ENCODE data around the gene PTGIS. TPM values are rescaled to one million over a fixed set of nuclear protein-coding genes. Genes with fewer than 3 reads are reported as not detected.

The PTGIS gene
- total and polyA plus RNA-seq, 10 donors, result 0.15 to 1.6 (median 0.92) TPM

GRCh38 chr20:49462626-49463025 is 105.3 kb downstream of the PTGIS start:
- intact Hi-C loops (cut with DNase I; ENCODE audit: low total_unique reads), result no loop called here
- DNase-seq, result no peak
- Histone ChIP-seq H3K4me3 (no peak overlapping the region), H3K27me3 (replicated peaks in 1 of 7) (peaks cover 0 to 16% (median 0%) of the 10 kb centered on the region in 7 donors), H3K4me1 (no peaks in the 10 kb centered on the region), H3K9me3 (no peaks in the 10 kb centered on the region), H3K36me3 (no peaks in the 10 kb centered on the region), H3K27ac (no peak overlapping the region)
- 79 to 89% (median 83%) methylated on average over 6 of the region's 6 CpGs for WGBS, 5 donors
- TF ChIP-seq CTCF (IDR thresholded peaks at IDR 0.05 in 8 of 11, conservative IDR thresholded peaks at IDR 0.05 in 3 of 11) (no peak), POLR2AphosphoS5 (IDR thresholded peaks at IDR 0.05) (no peak), POLR2A (IDR thresholded peaks at IDR 0.05) (no peak)

GRCh38 chr20:49461894-49462620 is 105.9 kb downstream of the PTGIS start:
- Histone ChIP-seq H3K9me3 (no peaks in the 10 kb centered on the region), H3K4me3 (no peak overlapping the region), H3K27me3 (replicated peaks in 1 of 7) (peaks cover 0 to 14% (median 0%) of the 10 kb centered on the region in 7 donors), H3K36me3 (no peaks in the 10 kb centered on the region), H3K4me1 (no peaks in the 10 kb centered on the region), H3K27ac (no peak overlapping the region)
- no peak for DNase-seq
- intact Hi-C loops (cut with DNase I; ENCODE audit: low total_unique reads), result no loop called here
- 79 to 88% (median 86%) methylated on average over 9 of the region's 9 CpGs for WGBS, 5 donors
- TF ChIP-seq CTCF (IDR thresholded peaks at IDR 0.05 in 8 of 11, conservative IDR thresholded peaks at IDR 0.05 in 3 of 11), result no peak
- no peak for TF ChIP-seq POLR2A (IDR thresholded peaks at IDR 0.05)
- no peak for TF ChIP-seq POLR2AphosphoS5 (IDR thresholded peaks at IDR 0.05)

- H3K36me3 ChIP-seq, result no peaks in the 10 kb centered on the region
- TF ChIP-seq POLR2A (IDR thresholded peaks at IDR 0.05), result no peak
- no peak for TF ChIP-seq CTCF (IDR thresholded peaks at IDR 0.05 in 8 of 11, conservative IDR thresholded peaks at IDR 0.05 in 3 of 11)
- no peak for TF ChIP-seq POLR2AphosphoS5 (IDR thresholded peaks at IDR 0.05)
- H3K27ac ChIP-seq, result no peak overlapping the region
- peaks cover 0 to 14% (median 0%) of the 10 kb centered on the region in 7 donors for H3K27me3 ChIP-seq (replicated peaks in 1 of 7)
- no peak overlapping the region for H3K4me3 ChIP-seq
- H3K4me1 ChIP-seq, result no peaks in the 10 kb centered on the region
- intact Hi-C loops (cut with DNase I; ENCODE audit: low total_unique reads), result no loop called here
- no peaks in the 10 kb centered on the region for H3K9me3 ChIP-seq
- no peak for DNase-seq
- 83 to 89% (median 85%) methylated on average over 5 of the region's 5 CpGs for WGBS, 5 donors
These were observed 107.0 kb downstream of the PTGIS start for GRCh38 chr20:49460916-49461315.

- Histone ChIP-seq H3K27ac (no peak overlapping the region), H3K4me3 (no peak overlapping the region), H3K36me3 (no peaks in the 10 kb centered on the region), H3K9me3 (no peaks in the 10 kb centered on the region), H3K4me1 (no peaks in the 10 kb centered on the region), H3K27me3 (replicated peaks in 1 of 7) (peaks cover 0 to 14% (median 0%) of the 10 kb centered on the region in 7 donors)
- TF ChIP-seq CTCF (IDR thresholded peaks at IDR 0.05 in 8 of 11, conservative IDR thresholded peaks at IDR 0.05 in 3 of 11) (no peak), POLR2AphosphoS5 (IDR thresholded peaks at IDR 0.05) (no peak), POLR2A (IDR thresholded peaks at IDR 0.05) (no peak)
- WGBS, 5 donors, result 75 to 88% (median 84%) methylated on average over 6 of the region's 6 CpGs
- intact Hi-C loops (cut with DNase I; ENCODE audit: low total_unique reads), result no loop called here
- no peak for DNase-seq
These were observed 107.8 kb downstream of the PTGIS start for GRCh38 chr20:49460131-49460530.
